Lung (tissue), 12 donors: ENCODE data around the gene ZBTB42. TPM values are rescaled to one million over a fixed set of nuclear protein-coding genes. Genes with fewer than 3 reads are reported as not detected.

Experiments
- ATAC-seq: fragments of 200-7000 bp; cut with Tn5 transposase; one replicate; pipeline ENCODE4 v1.9.1; 2020; ENCODE audit warnings: moderate number of reproducible peaks; ENCODE audit not compliant: insufficient read depth, low FRiP score
- DNase-seq, 3 donors: peaks; one replicate each; pipeline ENCODE4 v3.0.0-alpha.2; 2013 to 2017
- H3K27ac ChIP-seq, 2 donors: one replicate each; pipeline ENCODE4 v1.5.1; 2013; ENCODE audit warnings: mild to moderate bottlenecking in 2 of 2, moderate library complexity in 2 of 2, control low read depth in 1 of 2, inconsistent platforms in 1 of 2, low read depth in 1 of 2, low read length in 1 of 2
- H3K27me3 ChIP-seq, 3 donors: one replicate each; pipeline ENCODE4 v1.5.1; 2013; ENCODE audit warnings: low read length in 2 of 3; ENCODE audit not compliant: control insufficient read depth in 3 of 3, insufficient read depth in 3 of 3
- H3K36me3 ChIP-seq, 4 donors: one replicate each; pipeline ENCODE4 v1.5.1; 2013; ENCODE audit warnings: low read length in 4 of 4, mild to moderate bottlenecking in 1 of 4, moderate library complexity in 1 of 4; ENCODE audit not compliant: control insufficient read depth in 4 of 4, insufficient read depth in 4 of 4
- H3K4me1 ChIP-seq, 5 donors: one replicate each; pipeline ENCODE4 v1.5.1; 2013; ENCODE audit warnings: low read length in 5 of 5, mild to moderate bottlenecking in 2 of 5, moderate library complexity in 1 of 5; ENCODE audit not compliant: control insufficient read depth in 5 of 5, insufficient read depth in 5 of 5
- H3K4me3 ChIP-seq: one replicate; pipeline ENCODE4 v1.5.1; 2013; ENCODE audit warnings: mild to moderate bottlenecking, control low read depth, moderate library complexity
- H3K9ac ChIP-seq, 2 donors: one replicate each; pipeline ENCODE4 v1.5.1; 2013; ENCODE audit warnings: low read length in 2 of 2, control low read depth in 1 of 2; ENCODE audit not compliant: insufficient read depth in 1 of 2
- H3K9me3 ChIP-seq, 4 donors: one replicate each; pipeline ENCODE4 v1.5.1; 2013; ENCODE audit warnings: low read length in 3 of 4, mild to moderate bottlenecking in 1 of 4, moderate library complexity in 1 of 4; ENCODE audit not compliant: control insufficient read depth in 4 of 4, insufficient read depth in 3 of 4
- WGBS, 2 donors: extraction: QIAGEN DNeasy Blood & Tissue Kit; methylation state at CpG; one replicate each; pipeline ENCODE4 v1.1.7; 2013; 5-methylcytosine and 5-hydroxymethylcytosine counted together
- polyA plus RNA-seq, 2 donors: library from polyadenylated mRNA; stranded (reverse); fragments of 200-250 nt; gene quantifications; one replicate each; pipeline ENCODE4 v1.2.1, GENCODE V29; 2013
- total RNA-seq, 2 donors: library from RNA; depleted of rRNA in 1 of 2; stranded (reverse); fragments of >200 nt in 1 of 2; gene quantifications; one replicate each; pipeline ENCODE4 v1.2.1, GENCODE V29; 2014 to 2021
- TF ChIP-seq, protein P1 (sequence below): IDR thresholded peaks from 2 replicates; pipeline ENCODE4 v1.5.1; 2012; ENCODE audit warnings: mild to moderate bottlenecking; ENCODE audit errors: control extremely low read depth, extremely low read depth
- donor health status: control.
- donor health status: control.
- donor health status: Bipolar disorder and iron deficiency.
- donor health status: healthy.
- donor health status: DM: yes; HTN: yes; CAD: no.

Gene ZBTB42
- total and polyA plus RNA-seq, 4 donors, result 10.2 to 18.6 (median 11.7) TPM

DNA sequence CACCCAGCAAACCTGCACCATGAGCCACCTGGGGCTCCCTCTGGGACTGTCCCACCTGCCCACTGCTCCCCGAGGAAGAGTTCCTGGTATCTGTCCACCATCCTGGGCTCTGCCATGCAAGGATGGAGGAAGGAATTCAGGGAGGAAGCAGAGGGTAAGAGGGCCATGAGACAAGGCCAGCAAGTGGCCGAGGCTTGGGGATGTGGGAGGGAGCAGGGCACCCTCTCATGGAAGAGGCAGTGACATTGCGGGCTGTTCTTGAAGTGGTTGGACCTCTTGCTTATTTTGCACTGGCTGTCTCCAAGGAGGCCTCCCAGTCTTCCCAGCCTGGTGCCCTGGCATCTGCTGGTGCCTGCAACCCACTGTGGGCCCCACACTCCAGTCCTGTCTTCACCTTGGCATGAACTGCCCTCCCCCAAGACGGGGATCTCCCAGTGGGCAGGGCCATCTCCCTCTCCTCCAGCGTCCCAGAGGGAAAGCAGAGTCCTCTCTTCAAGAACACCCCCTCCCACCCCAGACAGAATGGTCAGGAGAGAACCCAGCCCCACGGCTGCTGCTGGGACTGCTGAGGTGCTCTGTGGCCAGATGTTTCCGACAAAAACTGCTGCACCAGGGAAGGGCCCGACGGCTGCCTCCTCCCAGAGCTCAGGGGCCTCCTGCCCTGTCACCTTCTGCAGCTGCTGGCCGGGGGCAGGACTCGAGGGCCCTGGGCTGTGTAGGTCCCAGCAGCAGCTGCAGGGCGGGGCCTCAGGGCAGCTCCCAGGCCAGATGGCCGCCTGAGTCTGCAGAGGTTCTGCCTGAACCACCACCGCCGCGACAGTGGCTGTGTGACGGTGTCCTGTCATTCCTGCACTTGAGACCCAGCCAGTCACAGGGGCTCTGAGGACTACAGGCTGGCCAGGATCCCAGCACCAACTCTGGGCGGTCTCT lies 3.5 kb upstream of the ZBTB42 start:
- Histone ChIP-seq H3K27ac (peak overlapping the region in 1 of 2 donors; percentile 38), H3K9me3 (no peaks in the 10 kb centered on the region), H3K36me3 (no peaks in the 10 kb centered on the region), H3K4me3 (no peak overlapping the region), H3K27me3 (no peaks in the 10 kb centered on the region), H3K9ac (no peak overlapping the region), H3K4me1 (peaks cover 17 to 52% (median 44%) of the 10 kb centered on the region in 5 donors)
- 43 to 48% methylated on average over 18 of the region's 18 CpGs for WGBS, 2 donors
- no peak for ATAC-seq
- DNase-seq, result peak in 1 of 3 donors; percentile 43
- TF ChIP-seq, protein P1, sequence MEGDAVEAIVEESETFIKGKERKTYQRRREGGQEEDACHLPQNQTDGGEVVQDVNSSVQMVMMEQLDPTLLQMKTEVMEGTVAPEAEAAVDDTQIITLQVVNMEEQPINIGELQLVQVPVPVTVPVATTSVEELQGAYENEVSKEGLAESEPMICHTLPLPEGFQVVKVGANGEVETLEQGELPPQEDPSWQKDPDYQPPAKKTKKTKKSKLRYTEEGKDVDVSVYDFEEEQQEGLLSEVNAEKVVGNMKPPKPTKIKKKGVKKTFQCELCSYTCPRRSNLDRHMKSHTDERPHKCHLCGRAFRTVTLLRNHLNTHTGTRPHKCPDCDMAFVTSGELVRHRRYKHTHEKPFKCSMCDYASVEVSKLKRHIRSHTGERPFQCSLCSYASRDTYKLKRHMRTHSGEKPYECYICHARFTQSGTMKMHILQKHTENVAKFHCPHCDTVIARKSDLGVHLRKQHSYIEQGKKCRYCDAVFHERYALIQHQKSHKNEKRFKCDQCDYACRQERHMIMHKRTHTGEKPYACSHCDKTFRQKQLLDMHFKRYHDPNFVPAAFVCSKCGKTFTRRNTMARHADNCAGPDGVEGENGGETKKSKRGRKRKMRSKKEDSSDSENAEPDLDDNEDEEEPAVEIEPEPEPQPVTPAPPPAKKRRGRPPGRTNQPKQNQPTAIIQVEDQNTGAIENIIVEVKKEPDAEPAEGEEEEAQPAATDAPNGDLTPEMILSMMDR, result no peak

DNA sequence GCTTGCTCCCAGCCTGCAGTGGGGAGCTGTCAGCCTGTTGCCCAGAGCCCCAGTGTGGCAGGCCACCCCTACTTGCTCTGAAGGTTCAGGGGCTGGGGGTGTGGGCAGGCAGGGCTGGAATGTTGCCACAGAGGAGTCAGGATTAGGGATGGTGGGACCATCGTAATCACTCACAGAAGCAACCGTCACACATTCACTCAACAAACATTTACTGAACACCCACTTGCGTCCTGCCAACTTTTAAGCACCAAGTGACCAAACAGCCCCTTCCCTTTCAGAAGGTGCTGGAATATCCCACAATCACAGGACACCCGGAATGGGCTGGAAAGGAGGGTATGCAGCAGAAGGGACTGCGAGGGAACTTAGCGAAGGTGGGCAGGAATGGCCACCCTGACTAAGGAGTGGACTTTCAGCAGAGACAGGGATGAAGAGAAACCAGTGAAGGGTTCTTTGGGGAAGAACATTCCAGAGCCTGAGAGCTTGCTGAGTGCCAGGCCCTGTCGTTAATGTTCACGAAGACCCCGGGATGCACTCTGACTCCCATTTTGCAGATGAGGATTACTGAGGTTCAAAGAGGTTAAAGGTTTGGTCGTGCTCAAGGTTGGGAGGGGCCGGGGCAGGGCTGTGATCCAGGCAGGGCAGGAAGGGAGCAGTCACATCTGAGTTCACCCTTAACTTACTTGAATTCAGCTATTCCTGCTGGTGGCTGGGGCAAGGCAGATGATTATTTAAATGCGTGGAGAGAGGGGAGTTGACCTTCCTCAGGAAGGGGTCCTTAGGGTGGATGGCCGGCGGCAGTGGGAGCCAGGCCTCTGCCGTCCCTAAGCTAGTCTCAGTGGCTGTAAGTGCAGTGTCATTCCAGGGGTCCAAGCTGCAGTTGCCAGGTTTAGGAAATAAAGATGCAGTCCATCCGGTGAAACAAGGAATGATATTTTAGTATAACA lies 2.3 kb upstream of the ZBTB42 start:
- Histone ChIP-seq H3K4me3 (no peak overlapping the region), H3K4me1 (peaks cover 11 to 45% (median 33%) of the 10 kb centered on the region in 5 donors), H3K36me3 (no peaks in the 10 kb centered on the region), H3K9me3 (no peaks in the 10 kb centered on the region), H3K27me3 (no peaks in the 10 kb centered on the region), H3K27ac (peak overlapping the region in 1 of 2 donors; percentile 96), H3K9ac (no peak overlapping the region)
- WGBS, 2 donors, result 71 to 87% methylated on average over 16 of the region's 16 CpGs
- TF ChIP-seq, protein P1, result no peak
- DNase-seq (no peak), ATAC-seq (no peak)

DNA sequence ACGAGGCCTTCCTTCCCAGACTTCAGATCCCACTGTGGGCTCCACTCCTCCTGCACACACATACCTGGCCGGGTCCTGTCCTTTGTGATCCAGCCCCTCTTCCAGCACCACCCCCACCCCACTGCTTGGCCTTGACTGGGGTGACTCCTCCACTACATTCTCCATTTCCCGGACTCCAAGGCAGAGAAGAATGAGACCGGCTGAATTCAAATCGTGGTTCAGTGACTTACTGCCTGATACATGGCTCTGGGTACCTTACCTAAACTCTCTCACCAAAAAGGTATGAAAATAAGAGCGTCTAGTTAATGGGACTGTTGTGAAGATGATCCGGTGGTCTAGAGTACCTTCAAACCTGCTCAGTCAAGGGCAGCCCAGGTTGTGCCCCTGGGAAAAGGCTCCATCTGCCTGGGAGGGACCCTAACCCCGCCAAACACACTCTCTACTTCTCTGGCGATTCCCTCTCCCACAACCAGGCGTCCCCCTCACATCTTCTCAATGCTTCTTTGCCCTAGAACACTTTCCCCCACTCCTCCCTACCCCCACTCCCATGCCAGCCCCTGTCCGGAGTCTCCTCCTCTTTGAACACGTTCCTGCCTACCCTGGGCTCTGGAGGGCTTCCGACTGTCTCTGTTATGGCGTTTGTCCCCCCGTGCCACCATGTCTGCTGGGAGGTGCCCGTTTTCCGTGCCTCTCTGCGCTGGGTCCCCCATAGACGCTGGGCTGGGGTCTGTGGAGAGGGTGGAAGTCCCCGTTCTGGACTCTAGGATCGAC lies 1.5 kb upstream of the ZBTB42 start:
- Histone ChIP-seq H3K36me3 (no peaks in the 10 kb centered on the region), H3K27me3 (no peaks in the 10 kb centered on the region), H3K4me3 (no peak overlapping the region), H3K9ac (peak overlapping the region; percentile 75 to 81), H3K4me1 (peaks cover 5 to 37% (median 26%) of the 10 kb centered on the region in 5 donors), H3K27ac (peak overlapping the region; percentile 84 to 96), H3K9me3 (no peaks in the 10 kb centered on the region)
- peak; percentile 85 to 89 (median 86) for DNase-seq
- no peak for ATAC-seq
- 39 to 40% methylated on average over 21 of the region's 21 CpGs for WGBS, 2 donors
- TF ChIP-seq, protein P1, result no peak
